WERI-Rb-1 (cell line): ENCODE measurements around the gene PRKCE.

Experiments used
- DNase-seq: peaks from one replicate; pipeline ENCODE4 v3.0.0-alpha.2; 2020
- H3K27ac ChIP-seq: fragments of 250-450 bp; sonication (Bioruptor Pico); 2 replicates; pipeline ENCODE4 v1.5.1; 2020; ENCODE audit warnings: mild to moderate bottlenecking, moderate library complexity
- H3K27me3 ChIP-seq: fragments of 250-450 bp; sonication (Bioruptor Pico); 2 replicates; pipeline ENCODE4 v1.5.1; 2021; ENCODE audit warnings: mild to moderate bottlenecking, low read depth, moderate library complexity; ENCODE audit not compliant: insufficient read depth, severe bottlenecking
- H3K36me3 ChIP-seq: fragments of 250-450 bp; sonication (Bioruptor Pico); 2 replicates; pipeline ENCODE4 v1.5.1; 2020; ENCODE audit warnings: mild to moderate bottlenecking, moderate library complexity
- H3K4me3 ChIP-seq: 2 replicates; pipeline ENCODE4 v1.5.1; 2011; ENCODE audit warnings: low read depth, mild to moderate bottlenecking, control low read depth, low read length
- H3K9me3 ChIP-seq: fragments of 250-450 bp; sonication (Bioruptor Pico); 2 replicates; pipeline ENCODE4 v1.5.1; 2021; ENCODE audit warnings: mild to moderate bottlenecking, moderate library complexity; ENCODE audit not compliant: severe bottlenecking
- CTCF ChIP-seq: IDR thresholded peaks from 2 replicates; pipeline ENCODE4 v1.5.1; 2011; ENCODE audit warnings: low read depth, mild to moderate bottlenecking, control low read depth, inconsistent platforms, low read length

The PRKCE gene

GRCh38 chr2:46143429-46144132 is 492.1 kb downstream of the PRKCE start:
- Histone ChIP-seq H3K27ac (no peak overlapping the region), H3K4me3 (no peak overlapping the region), H3K36me3 (no peaks in the 10 kb centered on the region), H3K27me3 (no peaks in the 10 kb centered on the region), H3K9me3 (no peaks in the 10 kb centered on the region)
- no peak for TF ChIP-seq CTCF
- DNase-seq, result no peak

GRCh38 chr2:46144133-46144800 is 492.8 kb downstream of the PRKCE start:
- no peak overlapping the region for H3K4me3 ChIP-seq
- no peak overlapping the region for H3K27ac ChIP-seq
- no peaks in the 10 kb centered on the region for H3K27me3 ChIP-seq
- no peak for DNase-seq
- TF ChIP-seq CTCF, result no peak
- H3K9me3 ChIP-seq, result no peaks in the 10 kb centered on the region
- no peaks in the 10 kb centered on the region for H3K36me3 ChIP-seq

GRCh38 chr2:46145017-46145416 is 493.5 kb downstream of the PRKCE start:
- TF ChIP-seq CTCF, result no peak
- DNase-seq, result no peak
- Histone ChIP-seq H3K9me3 (no peaks in the 10 kb centered on the region), H3K27ac (no peak overlapping the region), H3K4me3 (no peak overlapping the region), H3K36me3 (no peaks in the 10 kb centered on the region), H3K27me3 (no peaks in the 10 kb centered on the region)

GRCh38 chr2:46145840-46146239 is 494.4 kb downstream of the PRKCE start:
- H3K4me3 ChIP-seq, result no peak overlapping the region
- H3K27me3 ChIP-seq, result no peaks in the 10 kb centered on the region
- no peak overlapping the region for H3K27ac ChIP-seq
- H3K36me3 ChIP-seq, result no peaks in the 10 kb centered on the region
- TF ChIP-seq CTCF, result no peak
- DNase-seq, result no peak
- no peaks in the 10 kb centered on the region for H3K9me3 ChIP-seq

- no peak for DNase-seq
- Histone ChIP-seq H3K4me3 (no peak overlapping the region), H3K9me3 (no peaks in the 10 kb centered on the region), H3K27me3 (no peaks in the 10 kb centered on the region), H3K27ac (no peak overlapping the region), H3K36me3 (no peaks in the 10 kb centered on the region)
- TF ChIP-seq CTCF, result no peak
Measured at GRCh38 chr2:46146866-46147502, 495.5 kb downstream of the PRKCE start.
